SK-N-SH (cell line): ENCODE measurements around the gene CELF4. TPM values are rescaled to one million over a fixed set of nuclear protein-coding genes. Genes with fewer than 3 reads are reported as not detected.

Experiments
- CTCF ChIA-PET: fragments of 300-600, 350-600 bp; formaldehyde crosslinking; extraction: SDS; loops from one replicate; lab custom pipeline; 2021; lab: Yijun Ruan, JAX
- POLR2A ChIA-PET: fragments of 350-600 bp; sonication (Branson Sonifier 250); formaldehyde crosslinking; extraction: SDS; loops from one replicate; lab custom pipeline; 2020; ENCODE audit warnings: antibody characterized with exemption, inconsistent platforms; lab: Yijun Ruan, JAX
- DNase-seq: peaks from one replicate; pipeline ENCODE4 v3.0.0; 2012
- H2AFZ ChIP-seq: fragments of 200-600 bp; sonication (generic); 2 replicates; pipeline ENCODE4 v1.8.1; 2016; ENCODE audit warnings: antibody characterized with exemption, mild to moderate bottlenecking, low read depth
- H3F3A ChIP-seq: fragments of 200-600 bp; sonication (generic); replicated peaks from 2 replicates; pipeline ENCODE3; 2016; ENCODE audit warnings: antibody characterized with exemption, mild to moderate bottlenecking; ENCODE audit not compliant: insufficient read depth
- H3K27ac ChIP-seq, 2 experiments: fragments of 200-500 bp in 1 of 2; fragments of 200-600 bp in 1 of 2; sonication (Bioruptor generic) in 1 of 2; sonication (generic), shearing (Covaris generic) in 1 of 2; 2 replicates each; pipeline versions ENCODE4 v1.5.1 to v1.6.1; 2014 to 2016; ENCODE audit warnings: low read depth in 2 of 2, inconsistent platforms in 1 of 2, low read length in 1 of 2, mild to moderate bottlenecking in 1 of 2, mixed read lengths in 1 of 2
- H3K27me3 ChIP-seq: fragments of 200-600 bp; sonication (generic), shearing (Covaris generic); 2 replicates; pipeline ENCODE4 v1.6.1; 2016; ENCODE audit warnings: mixed run types; ENCODE audit not compliant: insufficient read depth
- H3K36me3 ChIP-seq, 2 experiments: fragments of 200-500 bp in 1 of 2; fragments of 200-600 bp in 1 of 2; sonication (Bioruptor generic) in 1 of 2; sonication (generic) in 1 of 2; replicated peaks in 1 of 2; 2 replicates each; pipeline versions ENCODE3 to v1.5.1; 2014 to 2016; ENCODE audit warnings: low read length in 1 of 2, mild to moderate bottlenecking in 1 of 2; ENCODE audit not compliant: insufficient read depth in 2 of 2, control insufficient read depth in 1 of 2
- H3K4me1 ChIP-seq, 2 experiments: fragments of 200-500 bp in 1 of 2; fragments of 200-600 bp in 1 of 2; sonication (Bioruptor generic) in 1 of 2; sonication (generic), shearing (Covaris generic) in 1 of 2; 2 replicates each; pipeline versions ENCODE4 v1.5.1 to v1.6.1; 2014 to 2016; ENCODE audit warnings: low read depth in 1 of 2, low read length in 1 of 2, mixed run types in 1 of 2; ENCODE audit not compliant: insufficient read depth in 2 of 2, control insufficient read depth in 1 of 2
- H3K4me2 ChIP-seq: fragments of 200-600 bp; sonication (generic), shearing (Covaris generic); 2 replicates; pipeline ENCODE4 v1.6.1; 2017; ENCODE audit warnings: mixed run types
- H3K4me3 ChIP-seq, 2 experiments: fragments of 200-500 bp in 1 of 2; fragments of 200-600 bp in 1 of 2; sonication (Bioruptor generic) in 1 of 2; sonication (generic), shearing (Covaris generic) in 1 of 2; 2 replicates each; pipeline versions ENCODE4 v1.5.1 to v1.8.1; 2014 to 2016; ENCODE audit warnings: low read depth in 2 of 2, inconsistent platforms in 1 of 2, low read length in 1 of 2, mild to moderate bottlenecking in 1 of 2, mixed read lengths in 1 of 2, moderate library complexity in 1 of 2
- H3K79me2 ChIP-seq: fragments of 200-600 bp; sonication (generic); 2 replicates; pipeline ENCODE4 v1.8.1; 2017; ENCODE audit warnings: mild to moderate bottlenecking; ENCODE audit not compliant: insufficient read depth
- H3K9ac ChIP-seq: fragments of 200-600 bp; sonication (generic); 2 replicates; pipeline ENCODE4 v1.6.1; 2017; ENCODE audit warnings: mixed run types
- H3K9me2 ChIP-seq: fragments of 200-600 bp; sonication (generic); 2 replicates; pipeline ENCODE4 v1.6.1; 2017; ENCODE audit warnings: mixed run types
- H3K9me3 ChIP-seq: fragments of 200-600 bp; sonication (generic); 2 replicates; pipeline ENCODE4 v1.6.1; 2017; ENCODE audit warnings: mixed run types, mild to moderate bottlenecking, moderate library complexity
- H4K20me1 ChIP-seq: fragments of 200-600 bp; sonication (generic); 2 replicates; pipeline ENCODE4 v1.6.1; 2017; ENCODE audit warnings: mild to moderate bottlenecking, mixed run types; ENCODE audit not compliant: insufficient read depth
- ELF1 ChIP-seq: IDR thresholded peaks from 2 replicates; pipeline ENCODE4 v1.4.0; 2012
- EZH2phosphoT487 ChIP-seq: fragments of 200-600 bp; sonication (generic); IDR thresholded peaks from 2 replicates; pipeline ENCODE4 v1.6.1; 2017; ENCODE audit warnings: low read depth, mixed run types, mild to moderate bottlenecking, antibody characterized with exemption, moderate library complexity, borderline replicate concordance
- FOSL2 ChIP-seq: IDR thresholded peaks from 2 replicates; pipeline ENCODE4 v1.4.0; 2012; ENCODE audit warnings: low read depth, mild to moderate bottlenecking, moderate library complexity, borderline replicate concordance
- FOXJ3 ChIP-seq: sonication (generic); formaldehyde crosslinking; IDR thresholded peaks from 2 replicates; pipeline ENCODE4 v1.5.1; 2020; ENCODE audit warnings: mild to moderate bottlenecking, missing genetic modification reagents
- GATA2 ChIP-seq: sonication (generic); formaldehyde crosslinking; IDR thresholded peaks from 2 replicates; pipeline ENCODE4 v1.5.0; 2020; ENCODE audit warnings: mild to moderate bottlenecking, missing genetic modification reagents
- JUND ChIP-seq: IDR thresholded peaks from 2 replicates; pipeline ENCODE4 v1.4.0; 2012
- MXI1 ChIP-seq: IDR thresholded peaks from 2 replicates; pipeline ENCODE4 v1.6.1; 2012; ENCODE audit warnings: mild to moderate bottlenecking, low read depth, low read length, improper control_type of control experiment
- NRF1 ChIP-seq: IDR thresholded peaks from 2 replicates; pipeline ENCODE4 v1.6.1; 2012; ENCODE audit warnings: low read depth, mild to moderate bottlenecking, low read length
- RAD21 ChIP-seq: IDR thresholded peaks from 2 replicates; pipeline ENCODE4 v1.6.1; 2012; ENCODE audit warnings: mild to moderate bottlenecking, low read length
- TEAD4 ChIP-seq: IDR thresholded peaks from 2 replicates; pipeline ENCODE4 v1.4.0; 2012; ENCODE audit warnings: mild to moderate bottlenecking, borderline replicate concordance; ENCODE audit not compliant: insufficient read depth
- WGBS: methylation state at CpG from one replicate; pipeline ENCODE4 v1.1.6; 2017; ENCODE audit warnings: low lambda C conversion rate; 5-methylcytosine and 5-hydroxymethylcytosine counted together
- polyA plus RNA-seq, 3 experiments: library from polyadenylated mRNA; depleted of rRNA; stranded (reverse); fragments of >200 nt; gene quantifications; 2 replicates each; pipeline ENCODE4 v1.2.3, GENCODE V29; 2012
- TF ChIP-seq, protein P1 (sequence below): fragments of 150-350 bp; IDR thresholded peaks from 2 replicates; pipeline ENCODE4 v1.6.1; 2016; ENCODE audit warnings: mild to moderate bottlenecking, low read depth, low read length
- TF ChIP-seq, protein P2 (sequence below): IDR thresholded peaks from 2 replicates; pipeline ENCODE4 v1.6.1; 2012; ENCODE audit warnings: mild to moderate bottlenecking, low read depth, low read length, moderate library complexity

The CELF4 gene
- polyA plus RNA-seq, 1 of the 3 experiments (the other 2 are of a cell fraction): 0.26 TPM

DNA sequence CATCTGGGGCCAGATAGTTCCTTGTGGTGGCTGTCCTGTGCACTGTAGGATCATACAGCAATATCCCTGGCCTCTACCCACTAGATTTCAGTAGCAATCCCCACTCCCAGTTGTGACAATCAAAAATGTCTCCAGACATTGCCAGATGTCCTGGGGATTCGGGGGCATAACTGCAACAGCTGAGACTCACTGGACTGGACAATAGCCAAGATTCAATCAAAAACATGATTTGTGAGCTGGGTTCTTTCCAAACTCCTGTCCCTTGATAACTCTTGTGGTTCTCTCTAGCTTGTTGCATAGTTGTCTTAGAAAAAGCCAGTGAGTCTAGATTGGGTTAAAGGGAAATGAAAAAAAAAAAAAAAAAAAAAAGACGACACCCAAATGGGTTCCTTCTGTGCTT lies 293.4 kb downstream of the CELF4 start:
- Histone ChIP-seq H3K79me2 (no peaks in the 10 kb centered on the region), H3K9me3 (no peaks in the 10 kb centered on the region), H3K27me3 (no peaks in the 10 kb centered on the region), H3K9ac (no peak overlapping the region), H3K4me1 (no peaks in the 10 kb centered on the region; a peak in 1 of 4 replicates), H3F3A (no peaks in the 10 kb centered on the region), H3K36me3 (no peaks in the 10 kb centered on the region), H3K9me2 (no peaks in the 10 kb centered on the region), H3K4me2 (no peak overlapping the region), H3K4me3 (no peak overlapping the region), H2AFZ (no peak overlapping the region), H4K20me1 (no peaks in the 10 kb centered on the region), H3K27ac (no peak overlapping the region)
- POLR2A ChIA-PET: no interaction called here
- TF ChIP-seq RAD21: no peak
- TF ChIP-seq JUND: no peak
- TF ChIP-seq EZH2phosphoT487: no peak
- TF ChIP-seq FOXJ3 (CRISPR knock-in tag): no peak
- TF ChIP-seq ELF1: no peak
- no peak for TF ChIP-seq FOSL2
- no peak for TF ChIP-seq GATA2 (CRISPR knock-in tag)
- DNase-seq: no peak
- CTCF ChIA-PET: no interaction called here
- WGBS: 28% methylated on average over 2 of the region's 2 CpGs

DNA sequence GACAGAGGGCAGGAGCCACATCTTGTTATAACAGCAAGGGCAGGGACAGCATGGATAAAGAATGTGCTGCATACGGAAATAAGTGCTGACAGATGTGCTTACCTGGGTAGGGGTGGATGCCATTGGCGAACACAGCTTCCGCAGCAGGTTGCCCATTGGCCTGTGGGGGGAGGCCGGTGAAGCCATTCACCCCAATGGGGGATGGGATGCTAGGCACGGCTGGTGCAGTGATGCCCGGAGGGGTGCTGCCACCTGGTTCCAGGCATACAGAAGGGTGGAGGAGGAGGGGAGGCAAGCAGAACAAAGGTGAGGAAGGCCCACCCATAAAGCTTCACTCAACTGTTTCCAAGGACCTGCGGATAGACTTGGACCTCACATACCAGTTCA lies 294.9 kb downstream of the CELF4 start:
- Histone ChIP-seq H3K27me3 (no peaks in the 10 kb centered on the region), H3K27ac (no peak overlapping the region), H3K36me3 (no peaks in the 10 kb centered on the region), H2AFZ (no peak overlapping the region), H3K4me1 (peaks cover 0 to 2% of the 10 kb centered on the region in 2 experiments; a peak in 1 of 4 replicates), H4K20me1 (no peaks in the 10 kb centered on the region), H3K4me2 (no peak overlapping the region), H3K4me3 (no peak overlapping the region), H3K9me3 (no peaks in the 10 kb centered on the region), H3K9ac (no peak overlapping the region), H3F3A (no peaks in the 10 kb centered on the region), H3K79me2 (no peaks in the 10 kb centered on the region), H3K9me2 (no peaks in the 10 kb centered on the region)
- DNase-seq: no peak
- TF ChIP-seq NRF1: no peak
- no peak for TF ChIP-seq FOXJ3 (CRISPR knock-in tag)
- no peak for TF ChIP-seq TEAD4
- no peak for TF ChIP-seq MXI1
- TF ChIP-seq, protein P1, sequence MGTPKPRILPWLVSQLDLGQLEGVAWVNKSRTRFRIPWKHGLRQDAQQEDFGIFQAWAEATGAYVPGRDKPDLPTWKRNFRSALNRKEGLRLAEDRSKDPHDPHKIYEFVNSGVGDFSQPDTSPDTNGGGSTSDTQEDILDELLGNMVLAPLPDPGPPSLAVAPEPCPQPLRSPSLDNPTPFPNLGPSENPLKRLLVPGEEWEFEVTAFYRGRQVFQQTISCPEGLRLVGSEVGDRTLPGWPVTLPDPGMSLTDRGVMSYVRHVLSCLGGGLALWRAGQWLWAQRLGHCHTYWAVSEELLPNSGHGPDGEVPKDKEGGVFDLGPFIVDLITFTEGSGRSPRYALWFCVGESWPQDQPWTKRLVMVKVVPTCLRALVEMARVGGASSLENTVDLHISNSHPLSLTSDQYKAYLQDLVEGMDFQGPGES: no peak
- ChIA-PET POLR2A (no interaction called here), CTCF (no interaction called here)
- WGBS: 66% methylated on average over 7 of the region's 7 CpGs

DNA sequence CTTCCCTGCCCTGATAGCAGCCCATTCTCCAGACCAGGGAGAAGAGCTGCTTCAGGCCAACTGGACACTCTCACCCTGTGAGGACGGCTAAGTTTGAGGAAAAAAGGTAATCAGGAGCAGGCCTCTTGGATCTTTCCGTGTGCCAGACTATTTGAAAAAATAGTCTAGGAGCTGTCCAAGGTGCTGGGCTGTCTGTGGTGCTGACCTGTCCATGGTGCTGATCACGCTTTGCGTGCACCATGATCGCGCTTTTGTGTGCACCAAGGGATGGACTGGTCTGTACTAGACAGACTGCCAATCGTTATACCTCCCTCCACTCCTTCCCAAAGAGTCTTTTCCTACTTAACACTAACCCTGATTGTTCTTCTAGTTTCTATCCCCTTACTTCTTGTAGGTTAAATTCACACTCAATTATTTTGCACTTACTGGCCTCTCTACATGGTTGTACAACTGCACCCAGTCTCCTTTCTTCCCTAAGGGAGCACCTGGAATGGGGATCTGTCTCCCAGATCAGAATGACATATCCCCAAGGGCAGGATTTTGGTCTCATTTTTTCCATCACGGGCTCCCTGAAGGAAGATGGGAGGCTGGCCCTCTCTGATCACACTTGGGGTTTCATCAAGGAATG lies 295.4 kb downstream of the CELF4 start:
- 60% methylated on average over 7 of the region's 8 CpGs for WGBS
- H3K9me3 ChIP-seq: no peaks in the 10 kb centered on the region
- H3K9ac ChIP-seq: no peak overlapping the region
- no peaks in the 10 kb centered on the region for H3K79me2 ChIP-seq
- TF ChIP-seq RAD21 (no peak), NRF1 (no peak)
- TF ChIP-seq, protein P2, sequence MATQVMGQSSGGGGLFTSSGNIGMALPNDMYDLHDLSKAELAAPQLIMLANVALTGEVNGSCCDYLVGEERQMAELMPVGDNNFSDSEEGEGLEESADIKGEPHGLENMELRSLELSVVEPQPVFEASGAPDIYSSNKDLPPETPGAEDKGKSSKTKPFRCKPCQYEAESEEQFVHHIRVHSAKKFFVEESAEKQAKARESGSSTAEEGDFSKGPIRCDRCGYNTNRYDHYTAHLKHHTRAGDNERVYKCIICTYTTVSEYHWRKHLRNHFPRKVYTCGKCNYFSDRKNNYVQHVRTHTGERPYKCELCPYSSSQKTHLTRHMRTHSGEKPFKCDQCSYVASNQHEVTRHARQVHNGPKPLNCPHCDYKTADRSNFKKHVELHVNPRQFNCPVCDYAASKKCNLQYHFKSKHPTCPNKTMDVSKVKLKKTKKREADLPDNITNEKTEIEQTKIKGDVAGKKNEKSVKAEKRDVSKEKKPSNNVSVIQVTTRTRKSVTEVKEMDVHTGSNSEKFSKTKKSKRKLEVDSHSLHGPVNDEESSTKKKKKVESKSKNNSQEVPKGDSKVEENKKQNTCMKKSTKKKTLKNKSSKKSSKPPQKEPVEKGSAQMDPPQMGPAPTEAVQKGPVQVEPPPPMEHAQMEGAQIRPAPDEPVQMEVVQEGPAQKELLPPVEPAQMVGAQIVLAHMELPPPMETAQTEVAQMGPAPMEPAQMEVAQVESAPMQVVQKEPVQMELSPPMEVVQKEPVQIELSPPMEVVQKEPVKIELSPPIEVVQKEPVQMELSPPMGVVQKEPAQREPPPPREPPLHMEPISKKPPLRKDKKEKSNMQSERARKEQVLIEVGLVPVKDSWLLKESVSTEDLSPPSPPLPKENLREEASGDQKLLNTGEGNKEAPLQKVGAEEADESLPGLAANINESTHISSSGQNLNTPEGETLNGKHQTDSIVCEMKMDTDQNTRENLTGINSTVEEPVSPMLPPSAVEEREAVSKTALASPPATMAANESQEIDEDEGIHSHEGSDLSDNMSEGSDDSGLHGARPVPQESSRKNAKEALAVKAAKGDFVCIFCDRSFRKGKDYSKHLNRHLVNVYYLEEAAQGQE: peak; percentile 99
- no peak overlapping the region for H3K4me3 ChIP-seq
- no peak for DNase-seq
- no peaks in the 10 kb centered on the region for H3K9me2 ChIP-seq
- H3K4me2 ChIP-seq: no peak overlapping the region
- H3K36me3 ChIP-seq: no peaks in the 10 kb centered on the region
- peaks cover 0 to 7% of the 10 kb centered on the region in 2 experiments; a peak in 1 of 4 replicates for H3K4me1 ChIP-seq
- no peaks in the 10 kb centered on the region for H4K20me1 ChIP-seq
- no peaks in the 10 kb centered on the region for H3F3A ChIP-seq
- ChIA-PET CTCF (no interaction called here), POLR2A (no interaction called here)
- H2AFZ ChIP-seq: no peak overlapping the region
- H3K27ac ChIP-seq: no peak overlapping the region
- H3K27me3 ChIP-seq: no peaks in the 10 kb centered on the region
